Measurements from ENCODE around the gene CHURC1. TPM values are rescaled to one million over a fixed set of nuclear protein-coding genes. Genes with fewer than 3 reads are reported as not detected.

The CHURC1 gene
- 76.0 to 129 TPM (median 85.3 TPM) in 5 replicates for total RNA-seq (2022; extraction: Qiagen RNA extraction; ENCODE audit: low read depth)

GRCh38 chr14:64914237-64915028 is at the start of gene CHURC1:
TSS of gene CHURC1 (plus strand) at chr14:64914455. CDS start at chr14:64914496, 41 bp downstream.

GRCh38 chr14:64879635-64880220 is 34.5 kb upstream of the CHURC1 start, which contains the start of gene SPTB:
TSS of gene SPTB (minus strand) at chr14:64879907. CDS start at chr14:64823094, 56,813 bp downstream.

GRCh38 chr14:64942531-64943111 is 28.4 kb downstream of the CHURC1 start, which contains the start of gene GPX2:
TSS of gene GPX2 (minus strand) at chr14:64942745. CDS start at chr14:64942726, 19 bp downstream.

GRCh38 chr14:64971943-64972791 is 57.9 kb downstream of the CHURC1 start, which contains the start of gene RAB15:
TSS of gene RAB15 (minus strand) at chr14:64972336. CDS start at chr14:64972076, 260 bp downstream.

Other genes starting within 250 kb of the CHURC1 start
- 21.0 to 34.4 TPM (median 31.7 TPM) in 5 replicates for gene PLEKHG3, start 210.0 kb upstream of the CHURC1 start, total RNA-seq (2022; extraction: Qiagen RNA extraction; ENCODE audit: low read depth)
- 1.5 to 2.5 TPM (median 2.0 TPM) in 5 replicates for gene SPTB, start 34.5 kb upstream of the CHURC1 start, total RNA-seq (2022; extraction: Qiagen RNA extraction; ENCODE audit: low read depth)
- 174 to 317 TPM (median 203 TPM) in 5 replicates for gene GPX2, start 28.3 kb downstream of the CHURC1 start, total RNA-seq (2022; extraction: Qiagen RNA extraction; ENCODE audit: low read depth)
- gene RAB15, start 57.9 kb downstream of the CHURC1 start, total RNA-seq (2022; extraction: Qiagen RNA extraction; ENCODE audit: low read depth), result 20.2 to 23.6 TPM (median 22.2 TPM) in 5 replicates
- gene FNTB, start 72.4 kb downstream of the CHURC1 start, total RNA-seq (2022; extraction: Qiagen RNA extraction; ENCODE audit: low read depth), result 21.3 to 28.0 TPM (median 22.8 TPM) in 5 replicates
- 52.9 to 73.0 TPM (median 58.8 TPM) in 5 replicates for gene MAX, start 188.1 kb downstream of the CHURC1 start, total RNA-seq (2022; extraction: Qiagen RNA extraction; ENCODE audit: low read depth)